K562 (cell line): ENCODE results near the gene GPR108. TPM values are rescaled to one million over a fixed set of nuclear protein-coding genes. Genes with fewer than 3 reads are reported as not detected.

Source experiments
- ATAC-seq: fragments of 200-7000 bp; cut with Tn5 transposase; 3 replicates; pipeline ENCODE4 v1.9.1; 2020; ENCODE audit warnings: moderate library complexity
- BruUV-seq: library from RNA; stranded (reverse); fragments of 400-500 nt; replicated peaks from 2 replicates; lab custom pipeline; 2021; lab: Mats Ljungman, UMichigan
- CTCF ChIA-PET: fragments of 300-600 bp; formaldehyde crosslinking; extraction: SDS; loops from one replicate; lab custom pipeline; 2021; ENCODE audit warnings: low intra/inter-chr PET ratio; lab: Yijun Ruan, JAX
- POLR2A ChIA-PET: fragments of 300-600, 350-650 bp; sonication (Branson Sonifier 250); formaldehyde crosslinking; extraction: SDS; loops from one replicate; lab custom pipeline; 2021; ENCODE audit warnings: antibody characterized with exemption, inconsistent platforms; lab: Yijun Ruan, JAX
- DNase-seq, 4 experiments: peaks; one replicate each; pipeline versions ENCODE4 v3.0.0 to v3.0.0-alpha.2; 2011 to 2018; ENCODE audit warnings: low spot score in 3 of 4, mixed read lengths in 3 of 4; ENCODE audit errors: extremely low read depth in 1 of 4
- FAIRE-seq: peaks from 2 replicates; lab custom pipeline; 2011; peaks lifted over from hg19 to GRCh38; lab: Jason Lieb, UNC
- H2AFZ ChIP-seq: 2 replicates; pipeline ENCODE4 v1.6.0; 2011; ENCODE audit warnings: low read depth, low read length, control low read depth, inconsistent platforms
- H3K27ac ChIP-seq: fragments of 200-600 bp; 3 replicates; pipeline ENCODE4 v1.8.0; 2011; ENCODE audit warnings: low read depth, mild to moderate bottlenecking, control low read depth, inconsistent platforms, low read length, moderate library complexity, mixed read lengths; ENCODE audit errors: extremely low read depth
- H3K27me3 ChIP-seq, 2 experiments: fragments of 300-600 bp in 1 of 2; 2 replicates in 1 of 2; 3 replicates in 1 of 2; pipeline versions ENCODE4 v1.6.0 to v1.8.0; 2011; ENCODE audit warnings: inconsistent platforms in 2 of 2, low read length in 2 of 2, mild to moderate bottlenecking in 1 of 2, mixed read lengths in 1 of 2, moderate library complexity in 1 of 2; ENCODE audit not compliant: control insufficient read depth in 2 of 2, insufficient read depth in 2 of 2
- H3K36me3 ChIP-seq: fragments of 300-600 bp; 3 replicates; pipeline ENCODE4 v1.8.0; 2011; ENCODE audit warnings: mild to moderate bottlenecking, low read length, inconsistent platforms; ENCODE audit not compliant: control insufficient read depth, insufficient read depth
- H3K4me1 ChIP-seq, 2 experiments: fragments of 200-600 bp in 1 of 2; replicated peaks in 1 of 2; 2 replicates in 1 of 2; 3 replicates in 1 of 2; pipeline versions ENCODE4 v1.5.1 to v1.8.0; 2011; ENCODE audit warnings: inconsistent platforms in 2 of 2, low read length in 2 of 2, mild to moderate bottlenecking in 1 of 2, mixed read lengths in 1 of 2, moderate library complexity in 1 of 2; ENCODE audit not compliant: control insufficient read depth in 2 of 2, insufficient read depth in 2 of 2
- H3K4me2 ChIP-seq: 2 replicates; pipeline ENCODE4 v1.6.1; 2011; ENCODE audit warnings: low read length, control low read depth, inconsistent platforms, mixed read lengths; ENCODE audit not compliant: insufficient read depth
- H3K4me3 ChIP-seq: fragments of 200-600 bp; sonication (generic), shearing (Covaris generic); 2 replicates; pipeline ENCODE4 v1.5.1; 2016; ENCODE audit warnings: control low read depth, inconsistent platforms
- H3K79me2 ChIP-seq: fragments of 200-600 bp; 3 replicates; pipeline ENCODE4 v1.8.0; 2011; ENCODE audit warnings: low read length, inconsistent platforms; ENCODE audit not compliant: control insufficient read depth, insufficient read depth
- H3K9ac ChIP-seq, 2 experiments: 2 replicates each; pipeline versions ENCODE4 v1.6.0 to v1.6.1; 2011; ENCODE audit warnings: low read depth in 2 of 2, low read length in 2 of 2, control low read depth in 1 of 2, inconsistent platforms in 1 of 2, mild to moderate bottlenecking in 1 of 2, mixed read lengths in 1 of 2; ENCODE audit not compliant: insufficient read depth in 1 of 2
- H3K9me1 ChIP-seq: one replicate; pipeline ENCODE4 v1.6.0; 2011; ENCODE audit warnings: inconsistent platforms, mild to moderate bottlenecking, low read length, moderate library complexity; ENCODE audit not compliant: control insufficient read depth, insufficient read depth
- H3K9me3 ChIP-seq: replicated peaks from 2 replicates; pipeline ENCODE4 v1.5.1; 2011; ENCODE audit warnings: low read depth, low read length, inconsistent platforms; ENCODE audit not compliant: control insufficient read depth, insufficient read depth
- H4K20me1 ChIP-seq: replicated peaks from 2 replicates; pipeline ENCODE4 v1.6.1; 2011; ENCODE audit warnings: low read length, inconsistent platforms, mixed read lengths; ENCODE audit not compliant: control insufficient read depth, insufficient read depth
- GABPB2 ChIP-seq: fragments of 250-450 bp; sonication (Bioruptor Pico); conservative IDR thresholded peaks from 2 replicates; pipeline ENCODE4 v1.5.1; 2021; ENCODE audit warnings: mild to moderate bottlenecking
- KDM1A ChIP-seq, 2 experiments: fragments of 450-650 bp; IDR thresholded peaks; 2 replicates each; pipeline ENCODE4 v1.6.1; 2016; ENCODE audit warnings: mild to moderate bottlenecking in 2 of 2
- MEF2D ChIP-seq: conservative IDR thresholded peaks from 2 replicates; pipeline ENCODE4 v1.6.1; 2016; ENCODE audit warnings: low read depth, missing genetic modification characterization, missing compliant biosample characterization
- MXI1 ChIP-seq: IDR thresholded peaks from 2 replicates; pipeline ENCODE4 v1.6.1; 2011; ENCODE audit warnings: low read depth, mild to moderate bottlenecking, improper control_type of control experiment, low read length
- NR2C1 ChIP-seq, 2 experiments: fragments of 450-650 bp; IDR thresholded peaks; 2 replicates each; pipeline ENCODE4 v1.6.1; 2017; ENCODE audit warnings: mild to moderate bottlenecking in 2 of 2, antibody characterized with exemption in 1 of 2, inconsistent platforms in 1 of 2, missing compliant biosample characterization in 1 of 2, missing genetic modification characterization in 1 of 2
- PHF20 ChIP-seq: fragments of 450-650 bp; IDR thresholded peaks from 2 replicates; pipeline ENCODE4 v1.6.1; 2018; ENCODE audit not compliant: partially characterized antibody
- POLR2G ChIP-seq: fragments of 200-400 bp; formaldehyde crosslinking; IDR thresholded peaks from 2 replicates; pipeline ENCODE4 v1.6.1; 2017; ENCODE audit warnings: low read depth, mild to moderate bottlenecking, antibody characterized with exemption, low read length, moderate library complexity
- RBFOX2 ChIP-seq: fragments of 200-400 bp; formaldehyde crosslinking; IDR thresholded peaks from 2 replicates; pipeline ENCODE4 v1.6.1; 2017; ENCODE audit warnings: low read depth, mild to moderate bottlenecking, low read length, moderate library complexity
- RBM34 ChIP-seq: fragments of 200-400 bp; formaldehyde crosslinking; IDR thresholded peaks from 2 replicates; pipeline ENCODE4 v1.6.1; 2018; ENCODE audit warnings: low read length, borderline replicate concordance; ENCODE audit not compliant: insufficient read depth
- TBL1XR1 ChIP-seq, 2 experiments: IDR thresholded peaks; 2 replicates each; pipeline ENCODE4 v1.6.1; 2012; ENCODE audit warnings: improper control_type of control experiment in 2 of 2, low read length in 2 of 2, mild to moderate bottlenecking in 1 of 2
- ZFP1 ChIP-seq: fragments of 450-650 bp; formaldehyde crosslinking; IDR thresholded peaks from 2 replicates; pipeline ENCODE4 v1.4.0; 2020; ENCODE audit warnings: mild to moderate bottlenecking, mixed read lengths
- ZNF354B ChIP-seq: fragments of 250-450 bp; sonication (Bioruptor Pico); IDR thresholded peaks from 2 replicates; pipeline ENCODE4 v1.4.0; 2020
- ZNF830 ChIP-seq: fragments of 250-450 bp; sonication (Bioruptor Pico); IDR thresholded peaks from 2 replicates; pipeline ENCODE4 v1.5.0; 2021; ENCODE audit warnings: mild to moderate bottlenecking
- WGBS: fragments of 100-300 bp; shearing (Covaris generic); methylation state at CpG from one replicate; pipeline ENCODE4 v1.1.6; 2016; ENCODE audit warnings: low coverage, mixed read lengths; ENCODE audit not compliant: insufficient coverage; ENCODE audit errors: missing lambda C conversion rate; 5-methylcytosine and 5-hydroxymethylcytosine counted together
- in situ Hi-C: fragments of 300-500 bp; cut with MboI; formaldehyde crosslinking; loops from 4 replicates; pipeline ENCODE4 v1.15.0; 2018; ENCODE audit warnings: inconsistent platforms, mixed read lengths
- intact Hi-C: fragments of 100-400 bp; cut with micrococcal nuclease; formaldehyde crosslinking; loops from 2 replicates; pipeline ENCODE4 v1.14.2; 2022
- polyA plus RNA-seq, 8 experiments: library from polyadenylated mRNA; depleted of rRNA in 4 of 8; stranded (reverse) in 5 of 8; unstranded in 3 of 8; fragments of >200 nt; fragmentation: Nextera tagmentation in 2 of 8; fragmentation: Illumina TruSeq in 1 of 8; extraction: Ambion mirVana in 2 of 8; extraction: Trizol in 1 of 8; gene quantifications; 2 replicates each; pipeline versions ENCODE4 v1.2.1 to v1.2.3, GENCODE V29; 2011 to 2014; ENCODE audit warnings: inconsistent platforms in 1 of 8, missing spikeins in 1 of 8
- total RNA-seq, 7 experiments: library from RNA; depleted of rRNA in 6 of 7; stranded (reverse); fragments of >200 nt in 6 of 7; fragmentation: Illumina TruSeq in 2 of 7; extraction: Trizol in 2 of 7; gene quantifications; 2 replicates each; pipeline versions ENCODE4 v1.2.1 to v1.2.3, GENCODE V29; 2011 to 2021; ENCODE audit warnings: low replicate concordance in 1 of 7
- TF ChIP-seq, protein P1 (sequence below): sonication (generic); formaldehyde crosslinking; IDR thresholded peaks from 2 replicates; pipeline ENCODE4 v1.8.1; 2023; ENCODE audit warnings: mild to moderate bottlenecking, missing genetic modification reagents

The GPR108 gene
- total and polyA plus RNA-seq, 9 of the 15 experiments (the other 6 are each of a cell fraction or from before 2014, with no cell fraction given): 2.4 to 33.2 (median 24.4) TPM

DNA sequence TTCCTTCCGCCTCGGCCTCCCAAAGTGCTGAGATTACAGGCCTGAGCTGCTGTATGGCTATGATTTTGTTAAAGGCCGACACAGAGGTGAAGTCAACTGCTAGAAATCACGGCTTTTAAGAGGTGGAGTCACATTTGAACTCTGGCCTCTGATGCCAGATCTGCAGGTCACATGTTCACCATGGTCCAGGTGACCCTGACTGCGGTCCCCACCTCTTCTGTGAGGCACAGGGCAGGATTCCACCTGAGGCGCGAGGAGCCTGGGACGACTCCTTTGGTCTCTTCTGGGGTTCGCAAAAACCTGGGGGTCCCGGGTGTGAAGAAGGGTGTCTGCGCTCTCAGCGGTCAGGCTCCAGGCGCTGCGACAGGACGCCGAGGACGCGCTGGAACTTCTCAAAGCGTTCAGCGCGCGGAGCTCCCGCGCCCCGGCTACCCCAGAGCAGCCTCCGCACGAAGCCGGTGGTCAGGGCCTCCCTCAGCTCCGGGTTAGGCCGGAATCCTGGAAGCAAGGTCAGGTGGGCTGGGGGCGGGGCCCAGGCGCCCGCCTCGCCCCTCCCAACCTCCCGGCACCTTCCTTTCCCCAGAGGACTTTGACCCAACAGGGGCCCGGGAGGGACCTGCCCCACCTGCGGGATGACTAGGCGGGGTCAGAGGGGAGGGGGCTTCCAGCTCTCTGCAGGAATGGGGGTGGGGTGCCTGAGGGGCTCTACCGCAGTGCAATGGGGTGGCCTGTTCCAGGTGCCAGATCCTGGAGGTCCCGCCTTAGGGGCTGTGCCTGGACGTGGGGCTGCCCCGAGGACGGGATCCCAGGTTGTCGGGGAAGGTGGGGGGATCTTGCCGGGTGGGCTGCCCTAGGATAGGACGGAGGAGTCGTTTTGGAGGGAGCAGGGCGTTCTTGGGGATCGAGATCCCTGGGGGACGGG lies 15.1 kb upstream of the GPR108 start (continued):
- TF ChIP-seq PHF20 (no peak), MXI1 (no peak), KDM1A (IDR thresholded peaks at IDR 0.05) (peak; percentile 63 to 77; a peak in 3 of 4 replicates), NR2C1 (IDR thresholded peaks at IDR 0.05) (peak; percentile 57), NR2C1 (tag; IDR thresholded peaks at IDR 0.05) (peak; percentile 39; the same call in 1 of the 2 replicates), RBM34 (no peak), ZNF354B (no peak), GABPB2 (CRISPR knock-in tag) (no peak), ZFP1 (CRISPR knock-in tag) (no peak), MEF2D (tag) (no peak), ZNF830 (CRISPR knock-in tag) (no peak)
- TF ChIP-seq, all 486 proteins: peak for 13

DNA sequence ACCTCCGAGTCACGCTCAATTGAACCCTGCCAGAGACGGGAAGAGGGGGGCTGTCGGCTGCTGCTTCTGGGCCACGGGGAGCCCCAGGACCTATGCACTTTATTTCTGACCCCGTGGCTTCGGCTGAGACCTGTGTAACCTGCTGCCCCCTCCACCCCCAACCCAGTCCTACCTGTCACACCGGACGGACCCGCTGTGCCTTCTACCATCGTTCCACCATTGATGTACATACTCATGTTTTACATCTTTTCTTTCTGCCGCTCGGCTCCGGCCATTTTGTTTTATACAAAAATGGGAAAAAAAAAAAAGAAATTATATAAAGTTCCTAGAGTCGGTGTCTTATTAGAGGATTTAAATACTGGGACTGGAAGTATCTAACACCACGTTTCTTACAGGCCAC lies 13.8 kb upstream of the GPR108 start:
- 91% methylated on average over 16 of the region's 16 CpGs for WGBS
- no peak for FAIRE-seq
- Histone ChIP-seq H3K4me2 (no peak overlapping the region), H4K20me1 (no peaks in the 10 kb centered on the region; the same call in 1 of the 2 replicates)
- no peak for DNase-seq
- peak; percentile 41; the same call in 1 of the 2 replicates for TF ChIP-seq RBFOX2
- no peak for TF ChIP-seq TBL1XR1 (IDR thresholded peaks at IDR 0.05; ENCODE audit: low read length in 2 of 2)
- TF ChIP-seq, protein P1, sequence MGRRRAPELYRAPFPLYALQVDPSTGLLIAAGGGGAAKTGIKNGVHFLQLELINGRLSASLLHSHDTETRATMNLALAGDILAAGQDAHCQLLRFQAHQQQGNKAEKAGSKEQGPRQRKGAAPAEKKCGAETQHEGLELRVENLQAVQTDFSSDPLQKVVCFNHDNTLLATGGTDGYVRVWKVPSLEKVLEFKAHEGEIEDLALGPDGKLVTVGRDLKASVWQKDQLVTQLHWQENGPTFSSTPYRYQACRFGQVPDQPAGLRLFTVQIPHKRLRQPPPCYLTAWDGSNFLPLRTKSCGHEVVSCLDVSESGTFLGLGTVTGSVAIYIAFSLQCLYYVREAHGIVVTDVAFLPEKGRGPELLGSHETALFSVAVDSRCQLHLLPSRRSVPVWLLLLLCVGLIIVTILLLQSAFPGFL: no peak
- TF ChIP-seq POLR2G: peak; percentile 43
- TF ChIP-seq, all 486 proteins: peak for 2
- Histone ChIP-seq H3K9ac (no peak overlapping the region), H2AFZ (no peak overlapping the region), H3K27me3 (no peaks in the 10 kb centered on the region), H3K4me3 (no peak overlapping the region), H3K9me3 (no peaks in the 10 kb centered on the region), H3K9me1 (no peaks in the 10 kb centered on the region), H3K79me2 (no peaks in the 10 kb centered on the region), H3K36me3 (peaks cover 74% of the 10 kb centered on the region; the same call in 2 of the 3 replicates), H3K27ac (no peak overlapping the region), H3K4me1 (peaks cover 0 to 35% of the 10 kb centered on the region in 2 experiments; a peak in 3 of 5 replicates)
- in situ Hi-C loops: no loop called here
- intact Hi-C loops: no loop called here
- BruUV-seq: no TSS peak
- ChIA-PET POLR2A (interaction anchor here (1.0 to 1.1 kb wide), 2 partner anchors 11 to 13 kb away, joined by 3 to 4 read pairs; no protein-coding TSS in a partner anchor), CTCF (no interaction called here)
- ATAC-seq: no peak
